Adipose tissue (tissue), 3 donors: ENCODE data around the gene CFAP161. TPM values are rescaled to one million over a fixed set of nuclear protein-coding genes. Genes with fewer than 3 reads are reported as not detected.

Source experiments
- H3K27ac ChIP-seq: one replicate; pipeline ENCODE4 v1.5.1; 2013; ENCODE audit warnings: low read depth, low read length
- WGBS, 3 donors: extraction: QIAGEN DNeasy Blood & Tissue Kit; methylation state at CpG; one replicate each; pipeline ENCODE4 v1.1.7; 2013; 5-methylcytosine and 5-hydroxymethylcytosine counted together
- polyA plus RNA-seq, 3 donors: library from polyadenylated mRNA; stranded (reverse); fragments of 200-250 nt; gene quantifications; one replicate each; pipeline ENCODE4 v1.2.3, GENCODE V29; 2013
- donor health status: healthy with polysubstance abuse.
- donor health status: Bipolar disorder and iron deficiency.
- donor health status: healthy.

The CFAP161 gene
- polyA plus RNA-seq, 3 donors = 0.03 to 0.56 (median 0.42) TPM

DNA sequence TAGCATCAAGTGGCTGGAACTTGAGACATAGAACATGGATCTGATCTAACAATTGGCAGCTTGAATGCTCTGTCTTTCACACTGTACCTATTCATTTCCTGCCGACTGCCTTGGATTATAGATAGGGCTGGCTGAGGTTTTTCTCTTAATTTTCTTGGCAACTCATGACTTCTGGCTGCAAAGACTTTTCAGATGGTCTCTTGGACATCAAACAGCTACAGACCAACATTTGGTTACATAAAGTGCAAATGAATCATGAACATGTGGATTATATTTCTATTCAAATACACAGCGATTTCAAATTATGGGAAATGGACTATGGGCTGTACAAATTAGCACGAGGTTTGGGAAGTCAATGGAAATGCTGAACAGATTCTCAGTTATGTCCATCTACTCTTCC is 36.4 kb downstream of the CFAP161 start:
- WGBS, 3 donors = 43 to 76% (median 52%) methylated on average over 3 of the region's 3 CpGs
- no peak overlapping the region for H3K27ac ChIP-seq

- H3K27ac ChIP-seq = no peak overlapping the region
Measured at GRCh38 chr15:81171286-81171685, 37.2 kb downstream of the CFAP161 start.

DNA sequence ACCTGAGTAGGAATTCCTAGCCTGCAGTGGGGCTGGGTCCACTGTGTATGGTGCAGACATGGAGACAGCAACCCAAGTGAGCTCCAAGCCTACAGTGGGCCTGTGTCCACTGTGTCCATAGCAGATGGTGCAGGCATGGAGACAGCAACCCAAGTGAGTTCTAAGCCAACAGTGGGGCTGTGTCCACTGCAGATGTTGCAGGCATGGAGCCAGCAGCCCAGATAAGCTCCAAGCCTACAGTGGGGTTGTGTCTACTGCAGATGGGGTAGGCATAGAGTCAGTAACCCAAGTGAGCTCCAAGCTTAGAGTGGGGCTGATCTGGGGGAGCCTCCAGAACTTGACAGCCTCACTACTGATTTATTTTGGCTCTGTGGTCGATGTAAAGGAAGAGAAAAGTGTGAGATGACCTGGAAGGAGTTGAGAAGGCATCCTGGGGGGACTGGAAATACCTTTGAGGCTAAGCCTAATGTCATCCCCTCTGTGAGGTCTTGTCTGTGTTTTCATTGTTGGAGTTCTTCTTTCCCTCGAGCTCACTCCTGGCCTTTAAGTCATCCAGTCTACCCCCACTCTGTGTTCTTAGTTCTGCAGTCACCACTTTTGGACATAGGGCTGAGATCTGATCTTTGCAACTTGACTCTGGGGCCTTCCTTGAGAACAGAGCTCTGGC is 40.2 kb downstream of the CFAP161 start:
- 54 to 92% (median 65%) methylated on average over 2 of the region's 2 CpGs for WGBS, 3 donors
- no peak overlapping the region for H3K27ac ChIP-seq

DNA sequence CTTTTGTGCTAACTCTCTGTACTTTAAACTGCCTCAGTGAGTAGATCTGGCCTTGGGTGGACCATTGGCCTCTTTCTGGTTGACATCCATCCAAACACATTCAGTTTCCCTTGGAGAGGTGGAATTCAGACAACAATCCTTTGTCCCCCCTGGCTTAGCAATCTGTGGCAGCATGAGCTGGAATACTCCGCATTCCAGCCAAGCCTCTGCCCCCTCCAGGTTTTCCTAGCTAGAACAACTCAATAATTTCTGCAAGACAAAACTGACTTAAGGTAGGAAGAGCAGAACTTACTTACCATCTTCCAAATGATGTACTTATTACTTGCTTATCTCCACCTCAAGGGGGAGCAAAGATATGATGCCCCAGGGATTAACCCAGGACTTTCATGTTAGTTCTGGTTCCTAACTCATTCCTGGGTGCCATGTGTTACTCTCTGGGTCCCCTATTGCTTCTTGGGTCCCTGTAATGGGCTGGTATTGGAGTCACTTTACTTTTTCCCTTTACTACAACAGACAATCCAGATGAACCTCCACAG is 40.8 kb downstream of the CFAP161 start:
- no peak overlapping the region for H3K27ac ChIP-seq
- 89 to 95% (median 91%) methylated on average over 1 of the region's 1 CpG for WGBS, 3 donors

GRCh38 chr15:81175496-81175895 is 41.4 kb downstream of the CFAP161 start:
- 57 to 91% (median 86%) methylated on average over 1 of the region's 1 CpG for WGBS, 3 donors
- H3K27ac ChIP-seq = no peak overlapping the region

GRCh38 chr15:81176291-81176893 is 42.3 kb downstream of the CFAP161 start:
- WGBS, 3 donors = 58 to 77% (median 71%) methylated on average over 16 of the region's 16 CpGs
- no peak overlapping the region for H3K27ac ChIP-seq

DNA sequence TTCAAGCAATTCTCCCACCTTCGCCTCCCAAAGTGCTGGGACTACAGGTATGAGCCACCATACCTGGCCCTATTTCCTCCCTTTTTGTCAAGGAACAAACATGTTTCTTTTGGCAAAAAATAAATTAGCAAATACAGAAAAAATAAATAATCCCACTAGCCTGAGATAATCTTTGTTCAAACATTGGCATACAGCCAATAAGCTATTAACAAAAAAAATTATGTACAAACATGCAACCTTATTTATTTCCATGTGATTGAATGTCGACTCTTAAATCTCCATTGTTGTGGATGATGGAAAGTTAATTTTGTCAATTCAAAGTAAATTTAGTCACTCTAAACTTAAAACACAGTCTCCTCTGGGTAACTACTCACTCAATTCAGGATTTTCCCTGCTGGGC is 44.3 kb downstream of the CFAP161 start:
- WGBS, 3 donors = 31 to 88% (median 83%) methylated on average over 2 of the region's 2 CpGs
- H3K27ac ChIP-seq = no peak overlapping the region

- H3K27ac ChIP-seq = no peak overlapping the region
- 42 to 81% (median 80%) methylated on average over 3 of the region's 3 CpGs for WGBS, 3 donors
Measured at GRCh38 chr15:81181220-81181619, 47.1 kb downstream of the CFAP161 start.

DNA sequence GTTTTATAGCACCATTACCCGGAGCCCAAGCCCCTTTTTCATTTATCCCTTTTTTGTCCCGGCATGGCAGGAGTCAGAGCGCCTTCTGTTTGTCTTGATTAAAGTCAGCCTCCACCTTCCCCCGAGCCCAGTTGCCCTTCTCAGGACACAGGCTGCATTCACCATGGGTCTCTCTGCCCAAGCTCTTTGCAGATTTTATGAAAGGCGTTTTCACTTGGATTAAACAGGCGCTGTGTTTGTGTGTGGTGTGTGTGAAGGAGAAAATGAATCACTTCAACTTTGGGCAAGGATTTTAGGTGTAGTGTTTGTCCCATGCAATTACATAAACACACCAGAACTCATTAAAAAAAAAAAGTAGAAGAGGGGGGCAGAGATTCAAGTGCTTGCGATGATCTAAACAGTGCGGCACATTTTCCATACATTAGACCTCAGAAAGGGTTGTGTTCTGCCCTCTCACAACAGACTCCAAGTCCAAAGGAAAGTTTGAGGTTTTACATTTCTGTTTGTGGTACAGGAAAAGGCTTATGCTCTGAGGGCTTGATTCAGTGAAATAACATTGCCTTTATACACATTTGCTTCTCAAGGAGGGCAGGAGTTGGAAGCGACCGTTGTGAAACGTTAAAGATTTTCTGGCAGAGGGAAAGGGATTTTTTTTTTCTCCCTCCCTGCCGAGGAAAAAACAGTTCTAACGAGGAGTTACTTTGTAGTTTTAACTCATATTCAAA is 48.1 kb downstream of the CFAP161 start:
- 41 to 45% (median 41%) methylated on average over 13 of the region's 13 CpGs for WGBS, 3 donors
- no peak overlapping the region for H3K27ac ChIP-seq

- 22 to 40% (median 23%) methylated on average over 13 of the region's 13 CpGs for WGBS, 3 donors
- no peak overlapping the region for H3K27ac ChIP-seq
Measured at GRCh38 chr15:81182756-81183438, 48.8 kb downstream of the CFAP161 start.

DNA sequence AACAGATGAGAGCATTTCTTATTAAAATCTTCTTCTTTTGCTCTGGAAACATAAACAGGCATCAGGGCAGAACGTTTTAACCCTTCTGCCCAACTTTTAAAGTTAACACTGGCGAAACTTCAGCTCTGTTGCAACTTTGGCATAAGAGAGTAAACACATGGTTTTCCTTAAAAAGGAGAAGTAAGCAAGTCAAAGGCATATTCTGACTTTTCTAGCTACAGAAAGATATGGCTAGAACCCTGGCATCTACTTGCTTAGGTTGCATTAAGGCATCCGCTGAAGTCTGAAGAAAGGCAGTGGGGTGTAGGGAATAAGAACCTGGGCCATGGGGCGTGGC is 49.3 kb downstream of the CFAP161 start:
- H3K27ac ChIP-seq = no peak overlapping the region
- 51 to 70% (median 54%) methylated on average over 4 of the region's 4 CpGs for WGBS, 3 donors

DNA sequence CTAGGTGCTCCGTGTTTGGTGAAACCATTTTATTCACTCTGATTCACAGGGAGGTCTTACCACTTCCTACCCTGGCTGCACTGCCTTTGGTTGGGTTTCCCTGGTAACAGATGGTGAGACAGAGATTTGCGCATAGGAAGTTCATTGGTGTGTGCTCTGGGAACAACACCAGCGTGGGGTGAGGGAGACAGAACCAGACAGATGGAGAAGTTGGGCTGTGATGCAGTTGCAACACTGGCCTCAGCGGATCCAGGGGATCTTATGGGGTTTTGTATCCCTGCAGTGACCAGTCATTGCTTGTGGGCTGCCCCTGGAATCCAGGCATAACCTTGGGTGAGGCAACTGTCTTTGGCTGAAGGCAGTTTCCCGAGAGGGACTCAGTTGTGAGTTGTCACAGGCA is 50.1 kb downstream of the CFAP161 start:
- H3K27ac ChIP-seq = no peak overlapping the region
- 47 to 84% (median 56%) methylated on average over 5 of the region's 5 CpGs for WGBS, 3 donors

DNA sequence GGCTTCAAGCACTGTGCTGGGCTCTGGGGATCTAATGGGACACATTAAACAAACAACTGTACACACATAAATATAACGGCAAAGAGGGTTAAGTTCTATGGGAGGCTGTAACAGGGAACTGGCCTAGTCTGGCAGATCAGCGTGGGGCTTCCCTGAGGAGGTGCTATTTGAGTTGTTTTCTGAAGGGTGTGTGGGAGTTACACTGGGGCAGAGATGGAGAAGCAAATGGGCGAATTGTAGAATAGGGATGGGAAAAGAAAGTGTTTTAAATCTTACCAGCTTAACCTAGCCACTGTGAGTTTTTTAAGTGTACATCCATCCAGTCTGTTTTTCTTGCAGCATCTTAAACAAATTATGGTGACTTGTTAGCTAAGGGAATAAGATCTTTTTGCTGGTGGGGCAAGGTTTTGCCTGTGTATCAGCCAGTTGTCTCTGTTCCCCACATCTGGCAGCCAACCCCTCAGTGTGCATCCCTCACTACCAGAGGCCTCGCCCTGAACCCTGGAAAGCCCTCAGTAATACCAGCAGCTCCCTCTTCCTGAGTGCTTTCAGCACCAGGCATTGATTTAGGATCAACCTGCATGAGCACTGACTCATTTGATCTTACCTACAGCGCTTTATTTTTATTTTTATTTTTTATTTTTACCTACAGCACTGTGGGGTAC is 51.7 kb downstream of the CFAP161 start:
- 78 to 87% (median 82%) methylated on average over 5 of the region's 5 CpGs for WGBS, 3 donors
- H3K27ac ChIP-seq = no peak overlapping the region

DNA sequence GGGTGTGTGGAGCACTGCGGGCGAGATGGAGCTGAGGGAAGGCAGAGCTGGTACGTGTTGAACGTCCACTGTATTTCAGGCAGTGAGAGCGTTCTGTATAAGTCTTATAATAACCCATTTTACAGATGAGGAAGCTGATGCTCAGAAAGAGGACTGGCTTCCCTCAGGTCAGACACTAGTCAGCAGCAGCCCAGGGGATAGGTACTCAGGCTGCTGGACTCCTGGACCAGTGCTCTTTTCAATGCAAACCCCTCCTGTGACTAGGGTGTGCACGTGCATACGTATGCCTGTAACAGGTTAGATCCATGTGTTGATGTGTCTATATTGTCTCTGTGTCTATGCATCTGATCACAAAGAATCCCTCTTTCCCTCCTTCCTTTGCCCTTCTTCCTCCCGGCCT is 54.3 kb downstream of the CFAP161 start:
- no peak overlapping the region for H3K27ac ChIP-seq

DNA sequence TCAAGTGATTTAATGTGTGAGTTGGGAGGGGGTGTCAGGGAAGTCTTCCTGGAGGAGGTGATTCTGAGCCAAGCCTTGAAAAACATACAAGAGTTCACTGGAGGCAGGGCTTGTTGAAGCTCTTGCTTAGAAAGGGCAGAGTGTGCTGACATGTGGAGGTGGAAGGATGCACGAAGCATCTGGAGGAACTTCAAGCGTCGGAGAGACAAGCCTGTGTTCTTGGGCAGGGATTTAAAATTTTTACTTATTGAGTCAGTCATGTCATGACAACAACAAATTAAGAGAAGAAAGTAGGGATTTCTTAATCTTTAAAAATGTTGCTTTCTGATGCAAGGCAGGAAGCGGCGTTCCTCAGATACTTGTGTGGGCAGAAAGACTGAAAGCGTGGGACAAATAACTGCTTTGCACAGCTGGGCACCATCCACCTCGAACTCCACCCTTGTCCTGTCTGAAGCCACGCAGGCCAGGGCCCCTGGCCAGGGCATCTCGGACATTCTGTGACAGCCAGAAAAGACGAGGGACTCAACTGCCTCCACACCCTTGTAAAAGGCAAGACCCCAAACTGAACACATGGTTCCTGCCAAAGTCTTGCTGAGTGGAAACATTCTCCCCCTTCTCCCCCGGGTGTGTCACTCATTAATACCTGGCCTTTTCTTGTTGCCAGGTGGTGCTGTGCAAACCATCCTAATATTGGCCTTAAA is 55.7 kb downstream of the CFAP161 start:
- 17 to 40% (median 32%) methylated on average over 11 of the region's 11 CpGs for WGBS, 3 donors
- no peak overlapping the region for H3K27ac ChIP-seq

More for the DNA sequence above, 54.3 kb downstream of the CFAP161 start:
- WGBS, 3 donors = 88 to 94% (median 93%) methylated on average over 8 of the region's 8 CpGs

DNA sequence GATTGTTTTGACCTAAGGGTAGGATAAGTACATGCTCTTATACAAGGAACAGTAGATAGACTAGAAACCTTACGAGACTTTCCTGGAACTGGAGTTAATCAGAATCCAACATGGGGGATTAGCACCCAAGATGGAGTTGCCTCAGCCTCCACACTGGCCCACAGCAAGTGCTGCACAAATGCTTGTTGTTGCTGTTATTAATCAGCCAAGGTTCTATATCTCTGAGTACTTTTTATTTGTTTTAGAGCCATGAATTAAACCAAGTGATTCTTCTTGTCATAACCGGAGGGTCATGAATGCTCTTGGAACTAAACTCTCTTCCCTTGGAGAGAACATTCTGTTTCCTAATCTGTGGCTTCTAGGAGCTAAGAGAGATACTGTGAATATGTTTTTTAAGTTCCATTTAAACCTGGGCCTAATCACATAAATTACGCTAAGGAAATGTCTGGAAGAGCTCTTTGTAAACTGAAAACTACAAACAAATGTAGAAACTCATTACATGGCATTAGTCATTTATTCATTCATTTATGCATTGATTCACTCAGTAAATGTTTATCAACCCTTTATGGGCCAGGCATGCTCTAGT is 56.9 kb downstream of the CFAP161 start:
- WGBS, 3 donors = 74 to 87% (median 77%) methylated on average over 3 of the region's 3 CpGs
- H3K27ac ChIP-seq = no peak overlapping the region

DNA sequence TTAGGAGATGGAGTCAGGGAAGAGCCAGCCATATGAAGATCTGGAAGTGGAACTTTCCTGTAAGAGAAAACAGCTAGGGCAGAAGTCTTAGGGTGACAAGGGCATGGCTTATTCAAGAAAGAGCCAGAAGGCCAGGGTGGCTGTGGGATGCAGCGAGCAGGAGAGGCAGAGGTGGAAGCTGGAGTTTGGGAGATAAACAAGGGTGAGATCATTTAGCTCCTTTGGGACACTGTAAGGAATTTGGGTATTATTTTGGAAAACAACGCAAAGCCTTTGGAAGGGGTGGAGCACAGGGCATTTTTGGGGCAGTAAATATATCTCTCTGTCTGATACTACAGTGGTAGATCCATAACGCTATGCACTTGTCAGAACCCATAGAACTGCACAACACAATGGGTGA is 57.6 kb downstream of the CFAP161 start:
- 91 to 94% (median 94%) methylated on average over 3 of the region's 3 CpGs for WGBS, 3 donors
- H3K27ac ChIP-seq = peak overlapping the region; percentile 11

DNA sequence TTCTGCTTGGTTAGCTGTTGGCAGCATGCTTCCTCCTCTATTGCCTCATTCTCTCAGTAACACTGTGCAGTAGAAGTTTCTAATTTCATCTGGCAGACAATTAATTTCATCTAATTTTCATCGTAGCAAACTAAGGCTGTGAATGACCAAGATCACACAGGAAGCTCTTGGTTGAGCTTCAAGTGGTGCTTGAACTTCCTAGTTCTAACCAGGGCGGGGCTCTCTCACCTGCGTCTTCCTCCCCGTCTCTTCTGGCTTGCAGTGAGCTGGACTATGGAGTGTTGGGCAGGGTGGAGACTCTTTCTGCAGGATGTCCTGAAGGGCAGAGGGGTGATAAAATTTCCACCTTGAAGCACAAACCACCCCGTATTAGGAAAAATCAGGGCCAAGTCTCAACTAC is 60.7 kb downstream of the CFAP161 start:
- 73 to 89% (median 77%) methylated on average over 5 of the region's 5 CpGs for WGBS, 3 donors
- H3K27ac ChIP-seq = no peak overlapping the region
